Measurements from ENCODE around the gene ST7L.
"Not testable (repeated sequence)": the region's sequence is repeated elsewhere in the genome, so short reads cannot be mapped to it uniquely, and the experiment has no call there.

The ST7L gene

GRCh38 chr1:112513112-112513870 lies 105.7 kb downstream of the ST7L start:
- FAIRE-seq = no peak

GRCh38 chr1:112511897-112512296 lies 107.0 kb downstream of the ST7L start:
- no peak for FAIRE-seq

DNA sequence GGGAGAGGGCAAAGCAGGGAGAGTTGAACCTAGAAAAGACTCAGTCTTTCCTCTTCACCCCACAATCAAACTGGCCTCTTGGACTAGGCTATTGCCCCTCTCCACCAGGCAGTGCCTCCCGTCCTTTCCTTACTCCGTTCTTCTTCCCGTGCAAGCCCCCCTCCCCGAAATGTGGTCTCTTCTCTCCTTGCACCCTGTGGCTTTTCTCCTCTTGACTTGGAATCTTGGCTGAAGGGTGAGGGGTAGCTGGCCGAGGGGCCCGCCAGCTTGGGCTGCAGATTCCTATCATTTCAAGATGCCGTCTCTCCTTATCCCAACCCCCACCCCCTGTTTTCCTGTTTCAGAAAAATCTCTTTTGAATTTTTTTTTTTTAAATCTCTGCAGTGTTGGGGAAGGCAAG lies 108.6 kb downstream of the ST7L start:
- FAIRE-seq = no peak

DNA sequence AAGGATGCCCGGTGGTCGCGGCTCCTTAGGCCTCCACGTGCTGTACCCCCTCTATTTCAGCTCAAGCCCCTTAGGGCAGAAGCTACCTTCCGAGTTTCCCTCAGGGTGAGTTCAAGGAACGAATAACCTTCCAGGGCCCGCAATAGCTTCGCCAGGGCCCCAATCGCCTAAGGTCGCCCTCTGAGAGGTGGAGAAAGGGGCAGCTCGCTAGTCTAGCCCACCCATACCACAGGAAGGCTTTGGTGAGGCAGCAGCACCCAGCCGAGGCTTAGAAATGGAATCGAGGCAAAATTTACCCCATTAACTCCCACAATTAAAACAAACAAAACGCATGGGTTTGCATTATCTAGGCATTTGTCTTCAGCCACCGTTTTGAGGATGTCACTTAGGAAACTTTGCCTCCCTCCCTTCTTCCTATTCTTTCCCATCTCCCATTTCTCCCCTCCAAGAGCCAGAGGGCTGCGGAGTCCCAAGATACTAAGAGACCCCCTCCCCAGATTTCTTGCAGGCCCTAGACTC lies 109.2 kb downstream of the ST7L start:
- no peak for FAIRE-seq

DNA sequence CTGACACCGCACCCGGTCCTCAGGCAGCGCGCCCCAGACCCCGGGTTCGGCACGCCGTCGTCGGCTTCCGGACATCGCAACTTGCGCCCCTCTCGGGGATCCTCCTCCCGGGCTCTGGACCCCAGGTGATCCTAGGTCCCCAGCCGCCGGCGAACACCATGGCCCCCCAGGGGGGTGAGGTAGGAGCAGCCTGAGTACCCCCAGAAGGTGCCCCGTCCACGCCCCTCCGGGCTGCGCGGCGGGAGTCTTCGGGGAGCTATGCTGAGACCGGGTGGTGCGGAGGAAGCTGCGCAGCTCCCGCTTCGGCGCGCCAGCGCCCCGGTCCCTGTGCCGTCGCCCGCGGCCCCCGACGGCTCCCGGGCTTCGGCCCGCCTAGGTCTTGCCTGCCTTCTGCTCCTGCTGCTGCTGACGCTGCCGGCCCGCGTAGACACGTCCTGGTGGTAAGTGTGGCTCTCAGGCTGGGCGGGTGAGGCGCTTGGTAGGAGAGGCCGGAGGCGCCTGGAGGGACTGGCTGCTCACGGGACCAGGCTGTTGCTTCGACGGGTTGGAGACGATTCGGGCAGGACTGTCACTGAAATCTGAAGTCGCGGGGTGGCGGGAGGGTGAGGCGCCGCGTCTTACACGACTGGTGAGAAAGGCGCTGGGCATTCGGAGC lies 109.8 kb downstream of the ST7L start:
- no peak for FAIRE-seq

DNA sequence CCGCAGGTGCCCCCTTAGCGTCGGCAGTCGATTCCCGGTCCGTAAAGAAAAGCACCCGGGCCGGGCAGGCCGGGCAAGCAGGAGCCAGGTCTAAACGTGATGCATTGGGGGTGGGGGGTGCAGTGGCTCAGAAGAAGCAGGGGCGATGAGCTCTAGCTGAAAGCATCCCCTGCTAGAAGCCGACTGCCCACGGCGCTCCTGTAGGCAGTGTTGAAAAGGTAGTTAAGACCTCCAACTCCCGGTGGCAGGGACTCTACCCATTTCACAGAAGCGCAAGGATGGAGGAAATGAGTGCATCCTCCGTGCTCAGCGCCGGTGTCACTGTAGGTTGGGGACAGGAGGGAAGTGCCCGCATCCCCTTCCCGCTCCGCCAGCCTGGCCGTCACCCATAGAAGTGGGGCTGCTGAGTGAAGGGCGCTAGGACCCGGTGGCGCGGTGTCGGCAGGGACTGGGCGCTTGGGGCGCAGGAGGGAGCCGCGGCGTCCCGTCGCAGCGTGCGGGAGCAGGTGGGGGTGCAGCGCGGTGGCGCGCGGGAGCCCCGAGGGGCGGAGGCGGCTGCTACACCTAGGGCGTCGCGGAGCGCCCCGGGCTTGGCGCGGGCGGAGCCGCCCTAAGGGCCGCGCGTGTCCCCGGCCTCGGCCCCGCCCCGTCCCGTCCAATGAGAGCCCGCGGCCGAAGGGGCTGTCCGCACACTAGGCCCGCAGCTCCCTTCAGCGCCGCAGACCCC lies 110.5 kb downstream of the ST7L start, which contains the start of gene WNT2B:
Gene WNT2B (plus strand): TSS at position 688 of the 727 bp plus-strand sequence. CDS start 298 bp downstream, outside the sequence.
- FAIRE-seq = no peak

GRCh38 chr1:112507921-112508277 lies 111.0 kb downstream of the ST7L start:
- no peak for FAIRE-seq

DNA sequence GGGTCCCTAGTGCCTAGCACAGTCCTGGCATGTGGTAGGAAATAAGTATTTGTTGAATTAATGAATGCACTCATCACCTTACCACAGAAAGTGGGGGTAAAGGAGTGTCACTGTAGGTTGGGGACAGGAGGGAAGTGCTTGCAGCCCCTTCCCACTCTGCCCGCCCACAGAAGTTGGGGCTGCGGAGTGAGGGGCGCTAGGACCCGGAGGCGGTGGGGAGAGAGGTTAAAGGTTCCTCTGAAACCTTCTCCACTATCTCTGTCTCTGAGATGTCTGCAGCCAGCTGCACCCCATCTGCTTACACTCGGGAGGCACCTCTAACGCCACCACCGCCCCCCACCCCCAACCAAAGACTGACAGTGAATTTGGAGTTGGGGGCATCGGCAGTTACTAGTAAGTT lies 111.6 kb downstream of the ST7L start:
- FAIRE-seq = no peak

DNA sequence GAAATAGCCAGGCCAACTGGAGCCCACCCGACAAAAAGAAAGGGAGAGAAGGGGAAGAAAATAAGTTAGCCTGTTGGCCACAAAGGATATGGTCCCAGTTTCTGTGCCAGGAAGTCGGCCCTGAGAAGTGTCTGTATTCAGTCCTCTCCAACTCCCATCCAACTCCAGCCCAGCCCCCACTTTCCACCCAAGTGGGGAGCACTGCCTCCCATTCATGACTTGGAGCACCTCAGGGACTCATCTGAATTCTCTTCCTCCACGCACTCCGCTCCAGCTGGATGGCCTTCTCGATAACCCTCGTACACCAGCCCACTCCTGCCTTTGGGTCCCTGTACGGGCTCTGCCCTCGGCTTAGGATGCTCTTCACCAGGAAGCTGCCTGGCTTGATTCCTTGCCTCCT lies 112.2 kb downstream of the ST7L start:
- no peak for FAIRE-seq

- no peak for FAIRE-seq
Observed at GRCh38 chr1:112506306-112506705, 112.6 kb downstream of the ST7L start.

GRCh38 chr1:112505878-112506277 lies 113.1 kb downstream of the ST7L start:
- FAIRE-seq = no peak

- no peak for FAIRE-seq
Observed at GRCh38 chr1:112505400-112505785, 113.5 kb downstream of the ST7L start.

- no peak for FAIRE-seq
Observed at GRCh38 chr1:112504661-112505399, 114.1 kb downstream of the ST7L start.

GRCh38 chr1:112504001-112504660 lies 114.8 kb downstream of the ST7L start:
- FAIRE-seq = no peak

GRCh38 chr1:112502826-112503225 lies 116.1 kb downstream of the ST7L start:
- FAIRE-seq = no peak

- FAIRE-seq = no peak
Observed at GRCh38 chr1:112501810-112502641, 116.9 kb downstream of the ST7L start.

DNA sequence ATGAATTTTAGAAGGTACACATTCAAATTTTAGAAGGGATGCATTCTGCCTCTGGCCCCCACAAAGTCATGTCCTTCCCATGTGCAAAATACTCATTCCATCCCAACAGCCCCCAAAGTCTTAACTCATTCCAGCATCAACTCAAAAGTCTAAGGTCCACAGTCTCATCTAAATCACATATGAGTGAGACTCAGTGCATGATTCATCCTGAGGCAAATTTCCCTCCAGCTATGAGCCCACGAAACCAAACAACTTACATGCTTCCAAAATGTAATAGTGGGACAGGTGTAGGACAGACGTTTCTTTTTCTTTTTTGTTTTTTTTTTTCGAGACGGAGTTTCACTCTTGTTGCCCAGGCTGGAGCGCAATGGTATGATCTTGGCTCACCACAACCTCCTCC lies 122.7 kb downstream of the ST7L start:
- FAIRE-seq = no peak

DNA sequence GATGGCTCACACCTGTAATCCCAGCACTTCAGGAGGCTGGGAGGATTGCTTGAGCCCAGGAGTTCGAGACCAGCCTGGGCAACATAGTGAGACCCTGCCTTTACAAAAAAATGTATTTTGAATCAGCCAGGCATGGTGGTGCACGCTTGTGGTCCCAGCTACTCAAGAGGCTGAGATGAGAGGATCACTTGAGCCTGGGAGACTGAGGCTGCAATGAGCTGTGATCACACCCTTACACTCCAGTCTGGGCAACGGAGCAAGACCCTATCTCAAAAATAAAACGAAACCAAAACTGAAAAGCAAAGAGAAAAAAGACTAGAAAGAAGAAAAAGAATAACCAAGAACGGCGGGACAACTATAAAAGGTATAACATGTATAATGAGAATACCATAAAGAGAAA lies 125.6 kb downstream of the ST7L start:
- FAIRE-seq = no peak

- FAIRE-seq = no peak
Observed at GRCh38 chr1:112492076-112492475, 126.9 kb downstream of the ST7L start.

DNA sequence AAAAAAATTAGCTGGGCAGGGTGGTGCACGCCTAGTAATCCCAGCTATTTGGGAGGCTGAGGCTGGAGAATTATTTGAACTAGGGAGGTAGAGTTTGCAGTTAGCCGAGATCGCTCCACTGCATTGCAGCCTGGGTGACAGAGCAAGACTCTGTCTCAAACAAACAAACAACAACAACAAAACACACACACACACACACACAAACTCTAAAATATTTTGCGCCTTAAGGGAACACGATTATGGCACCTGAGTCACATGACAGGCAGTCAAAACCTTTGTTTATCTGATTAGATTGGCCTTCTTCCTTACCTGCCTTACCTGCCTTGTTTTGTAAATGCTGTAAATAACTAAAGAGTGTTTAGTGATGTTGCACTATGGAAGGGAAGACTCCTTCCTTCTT lies 130.8 kb downstream of the ST7L start:
- no peak for FAIRE-seq

DNA sequence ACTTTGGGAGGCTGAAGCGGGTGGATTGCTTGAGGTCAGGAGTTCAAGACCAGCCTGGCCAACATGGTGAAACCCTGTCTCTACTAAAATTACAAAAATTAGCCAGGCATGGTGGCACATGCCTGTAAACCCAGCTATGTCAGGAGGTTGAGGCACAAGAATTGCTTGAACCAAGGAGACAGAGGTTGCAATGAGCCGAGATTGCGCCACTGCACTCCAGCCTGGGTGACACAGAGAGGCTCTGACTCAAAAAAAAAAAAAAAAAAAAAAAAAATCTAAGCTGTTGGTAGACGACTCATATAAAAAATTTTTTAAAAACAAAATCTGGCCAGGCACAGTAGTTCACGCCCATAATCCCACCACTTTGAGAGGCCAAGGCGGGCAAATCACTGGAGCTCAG lies 131.3 kb downstream of the ST7L start:
- FAIRE-seq = not testable (repeated sequence)
